Measurements from ENCODE around the gene ASTN2. TPM values are rescaled to one million over a fixed set of nuclear protein-coding genes. Genes with fewer than 3 reads are reported as not detected.
A peak's percentile ranks its signal among the peaks of the same experiment; 100 is the strongest.
"Not testable (repeated sequence)": the region's sequence is repeated elsewhere in the genome, so short reads cannot be mapped to it uniquely, and the experiment has no call there.

Gene ASTN2
- total RNA-seq, 4 donors from 2014 or later: 4.0 to 7.0 (median 4.9) TPM

DNA sequence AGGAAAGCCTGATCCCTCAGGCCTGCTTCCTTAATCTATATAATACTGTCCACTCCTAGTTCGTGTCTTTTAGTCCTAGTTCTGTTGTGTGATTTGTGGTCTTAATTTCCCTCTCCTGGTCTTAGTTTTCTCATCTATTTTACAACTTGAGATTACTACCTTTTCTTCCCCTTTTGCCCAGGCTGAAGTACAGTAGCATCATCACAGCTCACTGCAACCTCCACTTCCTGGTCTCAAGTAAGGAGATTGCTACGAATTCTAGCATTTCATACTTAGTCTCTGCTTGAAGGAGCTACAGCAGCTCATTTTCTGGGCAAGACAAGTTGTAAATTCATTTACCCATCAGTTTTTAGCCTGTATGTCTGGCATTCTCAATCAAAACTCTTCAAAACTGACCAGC is 722.2 kb downstream of the ASTN2 start:
- Histone ChIP-seq H3K9me3 (no peaks in the 10 kb centered on the region), H3K4me1 (peaks cover 10 to 88% (median 19%) of the 10 kb centered on the region in 3 donors), H3K27me3 (no peaks in the 10 kb centered on the region), H3K4me3 (no peak overlapping the region), H3K27ac (no peak overlapping the region), H3K36me3 (peaks cover 0 to 2% of the 10 kb centered on the region in 2 donors)
- 29 to 31% methylated on average over 1 to 2 of the region's 2 CpGs for WGBS, 2 donors (ENCODE audit: low coverage in 1 of 2)
- TF ChIP-seq POLR2A (IDR thresholded peaks at IDR 0.05) (no peak), EP300 (IDR thresholded peaks at IDR 0.05) (no peak), POLR2AphosphoS5 (IDR thresholded peaks at IDR 0.05) (no peak)
- TF ChIP-seq, protein P1, sequence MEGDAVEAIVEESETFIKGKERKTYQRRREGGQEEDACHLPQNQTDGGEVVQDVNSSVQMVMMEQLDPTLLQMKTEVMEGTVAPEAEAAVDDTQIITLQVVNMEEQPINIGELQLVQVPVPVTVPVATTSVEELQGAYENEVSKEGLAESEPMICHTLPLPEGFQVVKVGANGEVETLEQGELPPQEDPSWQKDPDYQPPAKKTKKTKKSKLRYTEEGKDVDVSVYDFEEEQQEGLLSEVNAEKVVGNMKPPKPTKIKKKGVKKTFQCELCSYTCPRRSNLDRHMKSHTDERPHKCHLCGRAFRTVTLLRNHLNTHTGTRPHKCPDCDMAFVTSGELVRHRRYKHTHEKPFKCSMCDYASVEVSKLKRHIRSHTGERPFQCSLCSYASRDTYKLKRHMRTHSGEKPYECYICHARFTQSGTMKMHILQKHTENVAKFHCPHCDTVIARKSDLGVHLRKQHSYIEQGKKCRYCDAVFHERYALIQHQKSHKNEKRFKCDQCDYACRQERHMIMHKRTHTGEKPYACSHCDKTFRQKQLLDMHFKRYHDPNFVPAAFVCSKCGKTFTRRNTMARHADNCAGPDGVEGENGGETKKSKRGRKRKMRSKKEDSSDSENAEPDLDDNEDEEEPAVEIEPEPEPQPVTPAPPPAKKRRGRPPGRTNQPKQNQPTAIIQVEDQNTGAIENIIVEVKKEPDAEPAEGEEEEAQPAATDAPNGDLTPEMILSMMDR (IDR thresholded peaks at IDR 0.05): no peak
- no peak for ATAC-seq

DNA sequence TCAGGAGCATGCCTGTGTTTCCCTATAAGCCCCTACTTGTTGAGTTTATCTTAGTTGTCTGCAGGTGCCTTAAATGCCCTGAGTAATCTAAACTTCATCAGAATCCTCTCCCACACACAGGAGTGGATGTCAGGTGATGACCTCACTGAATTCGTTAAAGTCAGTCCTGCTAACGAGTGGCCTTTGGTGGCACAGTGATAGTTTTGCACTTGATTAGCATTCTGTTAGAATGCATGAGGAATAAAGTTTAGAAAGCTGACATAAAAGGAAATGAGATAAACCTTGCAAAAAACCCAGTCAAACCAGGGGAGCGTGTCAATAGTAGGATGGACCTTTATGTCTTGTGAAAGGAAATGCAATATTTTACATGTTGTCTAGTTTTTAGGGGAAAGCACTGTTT is 723.2 kb downstream of the ASTN2 start:
- WGBS, 2 donors (ENCODE audit: low coverage in 1 of 2): 48 to 77% methylated on average over 3 of the region's 3 CpGs

DNA sequence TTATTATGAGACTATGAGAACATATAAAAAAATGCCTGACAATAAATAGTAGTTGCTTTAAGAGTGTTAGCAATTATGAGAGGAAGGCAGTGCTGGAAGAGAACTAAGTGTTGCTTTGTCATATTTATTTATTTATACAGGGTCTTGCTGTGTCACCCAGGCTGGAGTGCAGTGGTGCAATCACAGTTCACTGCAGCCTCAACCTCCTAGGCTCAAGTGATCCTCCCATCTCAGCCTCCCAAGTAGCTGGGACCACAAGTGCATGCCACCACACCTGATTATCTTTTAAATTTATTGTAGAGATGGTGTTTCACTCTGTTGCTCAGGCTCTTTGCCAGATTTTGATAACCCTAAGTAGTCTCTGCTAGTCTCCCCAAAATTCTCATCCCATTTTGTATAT is 724.1 kb downstream of the ASTN2 start:
- ATAC-seq, H3K4me3 ChIP-seq: not testable (repeated sequence)
- H3K4me1 ChIP-seq: peaks cover 12 to 87% (median 26%) of the 10 kb centered on the region in 3 donors

More for the DNA sequence above, 723.2 kb downstream of the ASTN2 start:
- ATAC-seq: no peak
- Histone ChIP-seq H3K4me3 (no peak overlapping the region), H3K27me3 (no peaks in the 10 kb centered on the region), H3K36me3 (no peaks in the 10 kb centered on the region), H3K27ac (no peak overlapping the region), H3K4me1 (peaks cover 10 to 81% (median 21%) of the 10 kb centered on the region in 3 donors), H3K9me3 (no peaks in the 10 kb centered on the region)
- no peak for TF ChIP-seq EP300 (IDR thresholded peaks at IDR 0.05)
- TF ChIP-seq POLR2AphosphoS5 (IDR thresholded peaks at IDR 0.05): no peak
- no peak for TF ChIP-seq POLR2A (IDR thresholded peaks at IDR 0.05)
- TF ChIP-seq, protein P1 (IDR thresholded peaks at IDR 0.05): no peak

DNA sequence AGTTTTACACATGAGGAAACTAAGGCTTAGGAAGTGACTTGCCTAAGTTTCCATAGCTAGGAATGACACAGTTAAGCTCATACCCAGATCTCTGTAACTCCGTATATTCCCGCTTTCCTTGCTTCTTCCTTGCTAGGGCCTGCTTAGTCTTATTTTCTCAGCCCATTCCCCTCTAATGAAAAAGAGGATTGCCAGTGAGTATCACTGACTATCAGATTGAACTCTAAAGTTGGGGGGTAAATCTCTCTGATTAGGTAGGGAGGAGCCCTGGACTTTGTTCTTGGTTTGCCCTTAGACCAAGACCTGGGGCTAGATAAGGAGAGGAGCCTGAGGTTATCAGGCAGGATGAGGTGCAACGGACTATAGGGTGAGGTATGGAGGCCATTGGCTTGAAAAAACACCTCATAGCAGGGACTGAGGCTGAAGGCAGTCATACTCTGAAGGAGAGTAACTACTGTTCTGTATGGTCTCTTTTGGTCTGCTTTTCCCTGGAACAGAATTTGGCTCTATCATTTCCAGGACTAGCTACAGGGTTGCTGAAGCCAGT is 725.3 kb downstream of the ASTN2 start:
- WGBS, 2 donors (ENCODE audit: low coverage in 1 of 2): 92 to 100% methylated on average over 2 of the region's 3 CpGs
- no peak for ATAC-seq
- TF ChIP-seq POLR2A (IDR thresholded peaks at IDR 0.05) (no peak), POLR2AphosphoS5 (IDR thresholded peaks at IDR 0.05) (no peak), EP300 (IDR thresholded peaks at IDR 0.05) (no peak)
- TF ChIP-seq, protein P1 (IDR thresholded peaks at IDR 0.05): no peak
- Histone ChIP-seq H3K4me1 (peaks cover 12 to 77% (median 26%) of the 10 kb centered on the region in 3 donors), H3K4me3 (no peak overlapping the region), H3K27me3 (no peaks in the 10 kb centered on the region), H3K9me3 (no peaks in the 10 kb centered on the region), H3K36me3 (no peaks in the 10 kb centered on the region), H3K27ac (no peak overlapping the region)

More for the DNA sequence above, 724.1 kb downstream of the ASTN2 start:
- not testable (repeated sequence) for H3K27me3 ChIP-seq, H3K36me3 ChIP-seq, H3K9me3 ChIP-seq, H3K27ac ChIP-seq

DNA sequence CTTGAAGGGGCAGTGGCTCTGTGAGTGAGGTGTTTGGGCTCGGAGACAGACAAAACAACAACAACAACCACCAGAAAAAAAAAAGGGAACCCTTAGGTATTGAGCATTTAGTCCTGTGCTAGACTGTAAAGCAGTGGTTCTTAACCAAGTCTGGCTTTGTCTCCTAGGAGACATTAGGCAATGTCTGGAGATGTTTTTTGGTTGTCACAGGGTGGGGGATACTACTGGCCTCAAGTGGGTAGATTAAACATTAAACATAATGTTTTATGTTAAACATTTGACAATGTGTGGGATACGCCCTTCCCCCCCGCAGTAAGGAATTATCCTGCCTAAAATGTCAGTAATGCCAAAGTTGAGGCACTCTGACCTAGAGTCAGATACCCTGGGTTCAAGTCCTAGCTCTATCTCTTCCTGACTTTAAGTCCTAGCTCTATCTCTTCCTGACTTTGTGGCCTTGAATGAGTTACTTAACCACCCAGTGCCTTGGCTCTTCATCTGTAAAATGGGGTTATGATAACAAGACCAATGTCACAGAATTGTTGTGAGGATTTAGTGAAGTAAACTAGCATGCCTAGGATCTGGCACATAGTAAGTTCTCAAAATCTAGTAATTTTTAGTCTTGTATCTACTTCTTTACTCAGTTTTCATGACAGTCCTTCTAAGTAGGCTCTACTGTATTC is 725.9 kb downstream of the ASTN2 start:
- no peak for ATAC-seq
- Histone ChIP-seq H3K4me3 (peak overlapping the region in 1 of 2 donors; percentile 81), H3K27ac (no peak overlapping the region), H3K27me3 (no peaks in the 10 kb centered on the region), H3K9me3 (no peaks in the 10 kb centered on the region), H3K36me3 (no peaks in the 10 kb centered on the region), H3K4me1 (peaks cover 12 to 75% (median 25%) of the 10 kb centered on the region in 3 donors)
- TF ChIP-seq EP300 (IDR thresholded peaks at IDR 0.05) (no peak), POLR2AphosphoS5 (IDR thresholded peaks at IDR 0.05) (no peak), POLR2A (IDR thresholded peaks at IDR 0.05) (no peak)
- TF ChIP-seq, protein P1 (IDR thresholded peaks at IDR 0.05): no peak
- WGBS, 2 donors (ENCODE audit: low coverage in 1 of 2): 74 to 79% methylated on average over 2 to 3 of the region's 3 CpGs
